ENCODE measurements around the gene DRAP1.

Gene DRAP1

DNA sequence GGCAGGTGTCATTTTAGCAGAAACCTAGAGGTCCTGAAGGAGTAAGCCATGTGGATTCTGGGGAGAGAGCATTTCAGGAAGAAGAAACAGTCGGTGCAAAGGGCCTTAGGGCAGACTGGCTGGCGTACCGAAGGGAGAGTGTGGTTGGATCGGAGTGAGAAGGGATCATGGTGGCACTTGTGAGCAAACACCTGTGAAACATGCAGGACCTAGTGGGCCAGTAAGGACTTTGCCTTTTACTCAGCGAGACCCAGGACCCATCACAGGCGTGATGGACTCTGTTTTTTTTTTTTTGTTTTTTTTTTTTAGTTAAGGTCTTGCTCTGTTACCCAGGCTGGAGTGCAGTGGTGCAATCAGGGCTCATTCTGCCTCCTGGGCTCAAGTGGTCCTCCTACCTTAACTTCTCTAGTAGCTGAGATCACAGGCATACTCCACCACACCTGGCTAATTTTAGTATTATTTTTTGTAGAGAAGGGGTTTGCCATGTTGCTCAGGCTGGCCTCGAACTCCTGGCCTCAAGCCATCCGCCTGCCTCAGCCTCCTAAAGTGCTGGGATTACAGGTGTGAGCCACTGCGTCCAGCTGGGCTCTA, 22.6 kb downstream of the DRAP1 start:
- TF ChIP-seq, protein P1, sequence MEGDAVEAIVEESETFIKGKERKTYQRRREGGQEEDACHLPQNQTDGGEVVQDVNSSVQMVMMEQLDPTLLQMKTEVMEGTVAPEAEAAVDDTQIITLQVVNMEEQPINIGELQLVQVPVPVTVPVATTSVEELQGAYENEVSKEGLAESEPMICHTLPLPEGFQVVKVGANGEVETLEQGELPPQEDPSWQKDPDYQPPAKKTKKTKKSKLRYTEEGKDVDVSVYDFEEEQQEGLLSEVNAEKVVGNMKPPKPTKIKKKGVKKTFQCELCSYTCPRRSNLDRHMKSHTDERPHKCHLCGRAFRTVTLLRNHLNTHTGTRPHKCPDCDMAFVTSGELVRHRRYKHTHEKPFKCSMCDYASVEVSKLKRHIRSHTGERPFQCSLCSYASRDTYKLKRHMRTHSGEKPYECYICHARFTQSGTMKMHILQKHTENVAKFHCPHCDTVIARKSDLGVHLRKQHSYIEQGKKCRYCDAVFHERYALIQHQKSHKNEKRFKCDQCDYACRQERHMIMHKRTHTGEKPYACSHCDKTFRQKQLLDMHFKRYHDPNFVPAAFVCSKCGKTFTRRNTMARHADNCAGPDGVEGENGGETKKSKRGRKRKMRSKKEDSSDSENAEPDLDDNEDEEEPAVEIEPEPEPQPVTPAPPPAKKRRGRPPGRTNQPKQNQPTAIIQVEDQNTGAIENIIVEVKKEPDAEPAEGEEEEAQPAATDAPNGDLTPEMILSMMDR (conservative IDR thresholded peaks at IDR 0.05; ENCODE audit: low read depth, low read length): no peak
- H3K4me3 ChIP-seq (ENCODE audit: low read depth, low read length): no peak overlapping the region

DNA sequence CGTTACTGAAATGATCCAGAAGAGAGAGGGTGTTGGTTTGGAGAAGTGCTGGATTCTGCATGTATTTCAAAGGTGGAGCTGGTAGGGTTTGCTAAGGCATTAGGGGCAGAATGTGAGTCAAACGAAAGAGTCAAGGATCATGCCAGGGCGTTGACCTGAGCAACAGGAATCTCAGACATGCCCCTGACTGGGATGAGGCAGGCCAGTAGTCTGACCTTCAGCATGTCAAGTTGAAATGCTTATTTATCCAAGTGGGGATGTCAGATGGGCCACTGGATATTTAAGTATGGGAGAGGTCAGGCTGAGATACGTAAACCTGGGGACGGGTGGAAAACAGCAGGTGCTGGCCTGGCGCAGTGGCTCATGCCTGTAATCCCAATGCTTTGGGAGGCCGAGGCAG, 23.3 kb downstream of the DRAP1 start:
- DNase-seq (ENCODE audit: low read depth): no peak
- TF ChIP-seq, protein P1 (conservative IDR thresholded peaks at IDR 0.05; ENCODE audit: low read depth, low read length): no peak
- H3K4me3 ChIP-seq (ENCODE audit: low read depth, low read length): no peak overlapping the region

More for the DNA sequence above, 22.6 kb downstream of the DRAP1 start:
- no peak for DNase-seq (ENCODE audit: low read depth)

DNA sequence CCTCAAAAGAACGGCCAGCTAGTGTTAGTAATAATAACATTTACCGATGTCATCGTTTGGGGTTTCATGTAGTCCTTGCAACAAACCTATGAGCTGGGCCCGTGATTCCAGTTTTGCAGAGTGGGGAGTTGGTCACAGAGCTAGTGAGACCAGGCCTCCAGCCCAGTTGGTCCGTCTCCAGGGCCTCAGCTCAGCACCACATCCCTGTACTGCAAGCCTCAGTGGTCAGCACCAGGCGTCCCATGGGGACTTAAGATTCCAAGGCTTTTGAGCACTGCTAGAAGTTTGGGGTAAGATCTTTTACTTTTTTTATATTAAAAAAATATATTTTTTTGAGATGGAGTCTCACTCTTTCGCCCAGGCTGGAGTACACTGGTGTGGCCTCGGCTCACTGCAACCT, 25.0 kb downstream of the DRAP1 start:
- TF ChIP-seq, protein P1 (conservative IDR thresholded peaks at IDR 0.05; ENCODE audit: low read depth, low read length): no peak
- DNase-seq (ENCODE audit: low read depth): no peak

DNA sequence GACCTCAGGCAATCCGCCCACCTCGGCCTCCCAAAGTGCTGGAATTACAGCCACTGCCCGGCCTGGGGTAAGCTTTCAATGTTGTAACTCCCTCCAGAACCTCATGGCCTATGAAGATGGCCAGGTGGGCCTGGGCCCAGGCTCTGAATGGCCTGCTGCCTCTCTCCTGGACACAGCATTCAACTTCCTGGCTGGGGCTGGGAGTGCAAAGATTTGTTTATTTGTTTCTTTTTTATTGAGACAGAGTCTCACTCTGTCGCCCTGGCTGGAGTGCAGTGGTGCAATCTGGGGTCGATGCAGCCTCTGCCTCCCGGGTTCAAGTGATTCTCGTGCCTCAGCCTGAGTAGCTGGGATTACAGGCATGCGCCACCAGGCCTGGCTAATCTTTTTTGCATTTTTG, 25.5 kb downstream of the DRAP1 start:
- TF ChIP-seq, protein P1 (conservative IDR thresholded peaks at IDR 0.05; ENCODE audit: low read depth, low read length): no peak

More for the DNA sequence above, 25.0 kb downstream of the DRAP1 start:
- no peak overlapping the region for H3K4me3 ChIP-seq (ENCODE audit: low read depth, low read length)

DNA sequence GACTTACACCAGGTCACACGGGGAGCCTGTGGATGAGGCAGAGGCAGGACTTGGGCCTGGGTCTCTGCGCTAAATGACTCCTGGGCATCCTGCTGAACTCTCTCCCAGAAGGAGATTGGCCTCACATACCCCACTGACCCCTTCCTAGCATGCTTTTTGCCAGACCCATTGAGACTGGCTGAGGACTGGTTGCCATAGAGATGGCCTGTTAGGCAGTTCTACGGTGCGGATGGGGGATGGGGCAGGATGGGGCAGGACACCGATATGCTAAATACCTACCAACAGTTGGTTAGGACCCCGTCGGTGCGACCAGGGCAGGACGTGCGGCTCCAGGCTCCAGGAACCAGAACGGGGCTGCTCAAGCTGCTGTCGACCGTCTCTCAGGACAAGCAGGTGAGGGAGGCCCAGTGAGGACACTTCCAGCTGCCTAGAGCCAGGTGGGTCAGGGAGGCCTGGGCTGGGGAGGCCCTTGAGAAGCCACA, 26.2 kb downstream of the DRAP1 start, which contains the start of gene TSGA10IP:
Gene TSGA10IP (plus strand): TSS at position 51 of the 482 bp plus-strand sequence. CDS start 196 bp downstream, at position 247.
- TF ChIP-seq, protein P1 (conservative IDR thresholded peaks at IDR 0.05; ENCODE audit: low read depth, low read length): no peak
- no peak within 1 kb of the TSS for H3K4me3 ChIP-seq (ENCODE audit: low read depth, low read length)
- no peak for DNase-seq (ENCODE audit: low read depth)

More for the DNA sequence above, 25.5 kb downstream of the DRAP1 start:
- no peak for DNase-seq (ENCODE audit: low read depth)
- no peak overlapping the region for H3K4me3 ChIP-seq (ENCODE audit: low read depth, low read length)

DNA sequence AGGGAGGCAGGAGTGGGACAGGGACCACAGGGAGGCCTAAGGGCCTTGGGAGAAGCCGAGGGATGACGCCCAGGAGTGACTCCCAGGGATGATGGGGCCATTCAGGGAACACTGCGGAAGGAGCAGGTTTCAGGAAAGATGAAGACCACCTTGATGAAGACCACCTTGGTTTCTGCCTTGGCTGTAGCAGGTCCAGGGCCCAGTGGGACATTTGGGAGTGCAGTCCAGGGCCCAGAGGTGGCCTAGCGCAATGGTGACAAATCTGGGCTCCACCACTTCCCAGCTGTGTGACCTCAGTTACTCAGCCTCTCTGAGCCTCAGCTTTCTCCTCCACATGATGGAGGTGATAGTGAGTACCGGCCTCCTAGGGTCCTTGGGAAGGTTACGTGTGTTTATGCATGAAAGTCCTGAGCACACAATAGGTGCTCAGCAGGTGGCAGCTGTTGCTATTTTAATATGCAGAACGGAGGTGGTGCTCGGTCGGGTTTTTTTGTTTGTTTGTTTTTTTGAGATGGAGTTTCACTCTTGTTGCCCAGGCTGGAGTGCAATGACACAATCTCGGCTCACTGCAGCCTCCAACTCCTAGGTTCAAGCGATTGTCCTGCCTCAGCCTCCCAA, 26.8 kb downstream of the DRAP1 start:
- TF ChIP-seq, protein P1 (conservative IDR thresholded peaks at IDR 0.05; ENCODE audit: low read depth, low read length): no peak
- no peak overlapping the region for H3K4me3 ChIP-seq (ENCODE audit: low read depth, low read length)

More for the DNA sequence above, 26.8 kb downstream of the DRAP1 start:
- DNase-seq (ENCODE audit: low read depth): no peak

All from choroid plexus epithelial cell (primary cell).